HCT116 (cell line): Measurements from ENCODE around the gene USP12. TPM values are rescaled to one million over a fixed set of nuclear protein-coding genes. Genes with fewer than 3 reads are reported as not detected.

Experiments used
- ATAC-seq: fragments of 200-7000 bp; cut with Tn5 transposase; 2 replicates; pipeline ENCODE4 v1.9.1; 2020; ENCODE audit warnings: mild to moderate bottlenecking, moderate library complexity
- BruUV-seq: library from RNA; stranded (reverse); fragments of 400-500 nt; replicated peaks from 2 replicates; lab custom pipeline; 2021; lab: Mats Ljungman, UMichigan
- CTCF ChIA-PET: fragments of 300-600 bp; sonication (Branson Sonifier 250); formaldehyde crosslinking; loops from one replicate; lab custom pipeline; 2021; ENCODE audit warnings: antibody characterized with exemption; lab: Charles Lee
- POLR2A ChIA-PET: fragments of 300-600, 350-600 bp; sonication (Branson Sonifier 250); formaldehyde crosslinking; loops from one replicate; lab custom pipeline; 2021; ENCODE audit warnings: antibody characterized with exemption; lab: Charles Lee
- RAD21 ChIA-PET, 2 experiments: fragments of 300-600 bp; sonication (Branson Sonifier 250); formaldehyde crosslinking; loops; one replicate each; lab custom pipeline; 2023; ENCODE audit warnings: low total read pairs in 2 of 2; ENCODE audit not compliant: uncharacterized antibody in 2 of 2, unreplicated experiment in 2 of 2, low non-redundant PET in 1 of 2; lab: Charles Lee
- DNase-seq: peaks from one replicate; pipeline ENCODE4 v3.0.0-alpha.2; 2010; ENCODE audit warnings: low read depth, low spot score
- H2AFZ ChIP-seq: fragments of 200-600 bp; shearing (Covaris generic), sonication (generic); 2 replicates; pipeline ENCODE4 v1.6.1; 2017; ENCODE audit warnings: low read depth, mixed run types, mixed read lengths, antibody characterized with exemption, low read length; ENCODE audit not compliant: poor library complexity, severe bottlenecking
- H3K27ac ChIP-seq: 2 replicates; pipeline ENCODE4 v1.5.1; 2012; ENCODE audit warnings: low read depth, low read length
- H3K27me3 ChIP-seq: fragments of 200-600 bp; sonication (generic); 2 replicates; pipeline ENCODE4 v1.6.1; 2016; ENCODE audit warnings: mixed run types, low read length, mixed read lengths; ENCODE audit not compliant: insufficient read depth
- H3K36me3 ChIP-seq, 2 experiments: fragments of 200-500 bp in 1 of 2; fragments of 200-600 bp in 1 of 2; sonication (Bioruptor generic) in 1 of 2; sonication (generic) in 1 of 2; 2 replicates each; pipeline versions ENCODE4 v1.5.1 to v1.6.1; 2014 to 2016; ENCODE audit warnings: low read length in 2 of 2, inconsistent platforms in 1 of 2, mixed read lengths in 1 of 2, mixed run types in 1 of 2; ENCODE audit not compliant: insufficient read depth in 2 of 2, control insufficient read depth in 1 of 2
- H3K4me1 ChIP-seq, 2 experiments: fragments of 200-600 bp in 1 of 2; sonication (generic) in 1 of 2; 2 replicates each; pipeline versions ENCODE4 v1.5.1 to v1.6.1; 2012 to 2017; ENCODE audit warnings: low read length in 2 of 2, inconsistent platforms in 1 of 2, mild to moderate bottlenecking in 1 of 2, mixed read lengths in 1 of 2, mixed run types in 1 of 2, moderate library complexity in 1 of 2; ENCODE audit not compliant: insufficient read depth in 2 of 2, control insufficient read depth in 1 of 2
- H3K4me2 ChIP-seq: fragments of 200-600 bp; sonication (generic); 2 replicates; pipeline ENCODE4 v1.6.1; 2017; ENCODE audit warnings: mixed run types, low read length, mixed read lengths
- H3K4me3 ChIP-seq, 2 experiments: fragments of 200-600 bp in 1 of 2; sonication (generic) in 1 of 2; replicated peaks in 1 of 2; 2 replicates each; pipeline ENCODE4 v1.5.1; 2011 to 2016; ENCODE audit warnings: low read length in 2 of 2, control low read depth in 1 of 2, low read depth in 1 of 2, mild to moderate bottlenecking in 1 of 2, mixed read lengths in 1 of 2, mixed run types in 1 of 2
- H3K79me2 ChIP-seq: fragments of 200-600 bp; sonication (generic); 2 replicates; pipeline ENCODE4 v1.6.1; 2017; ENCODE audit warnings: mild to moderate bottlenecking, mixed run types, low read length, moderate library complexity, mixed read lengths; ENCODE audit not compliant: insufficient read depth
- H3K9ac ChIP-seq: fragments of 200-600 bp; sonication (generic); 2 replicates; pipeline ENCODE4 v1.6.1; 2016; ENCODE audit warnings: low read length, mixed read lengths
- H3K9me2 ChIP-seq: fragments of 200-600 bp; sonication (generic), shearing (Covaris generic); 2 replicates; pipeline ENCODE4 v1.6.1; 2017; ENCODE audit warnings: mixed run types, mild to moderate bottlenecking, moderate library complexity; ENCODE audit not compliant: insufficient read depth
- H3K9me3 ChIP-seq, 2 experiments: fragments of 200-500 bp in 1 of 2; fragments of 200-600 bp in 1 of 2; sonication (Bioruptor generic) in 1 of 2; sonication (generic) in 1 of 2; 2 replicates each; pipeline ENCODE4 v1.6.1; 2014 to 2017; ENCODE audit warnings: low read length in 2 of 2, mixed read lengths in 2 of 2, inconsistent platforms in 1 of 2, low read depth in 1 of 2, mild to moderate bottlenecking in 1 of 2, mixed run types in 1 of 2, moderate library complexity in 1 of 2; ENCODE audit not compliant: control insufficient read depth in 1 of 2, insufficient read depth in 1 of 2
- H4K20me1 ChIP-seq: fragments of 200-600 bp; sonication (generic), shearing (Covaris generic); 2 replicates; pipeline ENCODE4 v1.6.1; 2017; ENCODE audit warnings: mixed run types, mild to moderate bottlenecking, moderate library complexity; ENCODE audit not compliant: insufficient read depth
- ATF3 ChIP-seq: IDR thresholded peaks from 2 replicates; pipeline ENCODE4 v1.6.1; 2012
- CBX3 ChIP-seq: IDR thresholded peaks from 2 replicates; pipeline ENCODE4 v1.6.1; 2012; ENCODE audit warnings: low read depth
- EGR1 ChIP-seq: IDR thresholded peaks from 2 replicates; pipeline ENCODE4 v1.6.1; 2012; ENCODE audit warnings: low read depth
- ELF1 ChIP-seq: IDR thresholded peaks from 2 replicates; pipeline ENCODE4 v1.6.1; 2012; ENCODE audit warnings: low read depth, borderline replicate concordance
- EZH2 ChIP-seq: fragments of 200-600 bp; sonication (generic); IDR thresholded peaks from 2 replicates; pipeline ENCODE4 v1.6.1; 2017; ENCODE audit warnings: antibody characterized with exemption, mixed run types
- EZH2phosphoT487 ChIP-seq: fragments of 200-600 bp; IDR thresholded peaks from 2 replicates; pipeline ENCODE4 v1.6.1; 2018; ENCODE audit warnings: antibody characterized with exemption, borderline replicate concordance
- JUND ChIP-seq: IDR thresholded peaks from 2 replicates; pipeline ENCODE4 v1.6.1; 2012
- MAX ChIP-seq: IDR thresholded peaks from 2 replicates; pipeline ENCODE4 v1.6.1; 2012
- RAD21 ChIP-seq: IDR thresholded peaks from 2 replicates; pipeline ENCODE4 v1.6.1; 2012; ENCODE audit warnings: low read depth, mild to moderate bottlenecking
- REST ChIP-seq: IDR thresholded peaks from 2 replicates; pipeline ENCODE4 v1.6.1; 2012; ENCODE audit warnings: low read depth
- SIN3A ChIP-seq: IDR thresholded peaks from 2 replicates; pipeline ENCODE4 v1.6.1; 2012; ENCODE audit warnings: low read depth
- SRF ChIP-seq: IDR thresholded peaks from 2 replicates; pipeline ENCODE4 v1.6.1; 2012; ENCODE audit warnings: low read depth
- TCF7L2 ChIP-seq: IDR thresholded peaks from 2 replicates; pipeline ENCODE4 v1.7.0; 2011; ENCODE audit warnings: borderline replicate concordance, inconsistent platforms; ENCODE audit not compliant: insufficient read depth, insufficient read length; ENCODE audit errors: extremely low read depth
- ZFX ChIP-seq: fragments of 450-650 bp; IDR thresholded peaks from 2 replicates; pipeline ENCODE4 v1.6.1; 2017
- intact Hi-C: fragments of 100-400 bp; cut with micrococcal nuclease; formaldehyde crosslinking; loops from 2 replicates; pipeline ENCODE4 v1.10.0; 2022
- total RNA-seq: library from RNA; stranded (reverse); gene quantifications from one replicate; pipeline ENCODE4 v1.2.1, GENCODE V29; 2021; ENCODE audit not compliant: unreplicated experiment
- TF ChIP-seq, protein P1 (sequence below): IDR thresholded peaks from 2 replicates; pipeline ENCODE4 v1.6.1; 2011; ENCODE audit warnings: mild to moderate bottlenecking, low read length, moderate library complexity; ENCODE audit not compliant: insufficient replicate concordance; ENCODE audit errors: extremely low read depth
- TF ChIP-seq, protein P2 (sequence below), 3 experiments: fragments of 200-600 bp in 1 of 3; sonication (generic) in 1 of 3; IDR thresholded peaks in 2 of 3; conservative IDR thresholded peaks in 1 of 3; 2 replicates each; pipeline ENCODE4 v1.5.1; 2012 to 2017; ENCODE audit warnings: low read depth in 2 of 3, low read length in 2 of 3, antibody characterized with exemption in 1 of 3, borderline replicate concordance in 1 of 3, control low read depth in 1 of 3, mild to moderate bottlenecking in 1 of 3, mixed read lengths in 1 of 3, mixed run types in 1 of 3, moderate library complexity in 1 of 3; ENCODE audit not compliant: insufficient read depth in 1 of 3

Gene USP12
- total RNA-seq, 1 experiment from 2014 or later, result 28.3 TPM

GRCh38 chr13:27024776-27025492, 146.7 kb downstream of the USP12 start:
- no peak overlapping the region for H3K4me2 ChIP-seq
- BruUV-seq, result no TSS peak
- H3K4me1 ChIP-seq, result peaks cover 0 to 8% of the 10 kb centered on the region in 2 experiments; a peak in 1 of 4 replicates
- CTCF ChIA-PET, result no interaction called here
- no peaks in the 10 kb centered on the region for H3K27me3 ChIP-seq
- no peaks in the 10 kb centered on the region for H4K20me1 ChIP-seq
- no peaks in the 10 kb centered on the region for H3K9me2 ChIP-seq
- no peak overlapping the region for H3K27ac ChIP-seq
- H3K79me2 ChIP-seq, result no peaks in the 10 kb centered on the region
- no peak overlapping the region for H3K4me3 ChIP-seq
- H3K9me3 ChIP-seq, result no peaks in the 10 kb centered on the region
- intact Hi-C loops, result no loop called here
- DNase-seq (no peak), ATAC-seq (no peak)
- RAD21 ChIA-PET, result no interaction called here
- H3K36me3 ChIP-seq, result no peaks in the 10 kb centered on the region
- no peak overlapping the region for H3K9ac ChIP-seq
- no peak for TF ChIP-seq ZFX
- TF ChIP-seq ATF3, result no peak
- no peak for TF ChIP-seq EZH2
- TF ChIP-seq TCF7L2, result no peak
- no peak for TF ChIP-seq RAD21
- TF ChIP-seq MAX, result no peak
- no peak for TF ChIP-seq SIN3A
- TF ChIP-seq CBX3, result no peak
- no peak for TF ChIP-seq SRF
- TF ChIP-seq, protein P1, sequence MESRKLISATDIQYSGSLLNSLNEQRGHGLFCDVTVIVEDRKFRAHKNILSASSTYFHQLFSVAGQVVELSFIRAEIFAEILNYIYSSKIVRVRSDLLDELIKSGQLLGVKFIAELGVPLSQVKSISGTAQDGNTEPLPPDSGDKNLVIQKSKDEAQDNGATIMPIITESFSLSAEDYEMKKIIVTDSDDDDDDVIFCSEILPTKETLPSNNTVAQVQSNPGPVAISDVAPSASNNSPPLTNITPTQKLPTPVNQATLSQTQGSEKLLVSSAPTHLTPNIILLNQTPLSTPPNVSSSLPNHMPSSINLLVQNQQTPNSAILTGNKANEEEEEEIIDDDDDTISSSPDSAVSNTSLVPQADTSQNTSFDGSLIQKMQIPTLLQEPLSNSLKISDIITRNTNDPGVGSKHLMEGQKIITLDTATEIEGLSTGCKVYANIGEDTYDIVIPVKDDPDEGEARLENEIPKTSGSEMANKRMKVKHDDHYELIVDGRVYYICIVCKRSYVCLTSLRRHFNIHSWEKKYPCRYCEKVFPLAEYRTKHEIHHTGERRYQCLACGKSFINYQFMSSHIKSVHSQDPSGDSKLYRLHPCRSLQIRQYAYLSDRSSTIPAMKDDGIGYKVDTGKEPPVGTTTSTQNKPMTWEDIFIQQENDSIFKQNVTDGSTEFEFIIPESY, result no peak
- TF ChIP-seq, protein P2, sequence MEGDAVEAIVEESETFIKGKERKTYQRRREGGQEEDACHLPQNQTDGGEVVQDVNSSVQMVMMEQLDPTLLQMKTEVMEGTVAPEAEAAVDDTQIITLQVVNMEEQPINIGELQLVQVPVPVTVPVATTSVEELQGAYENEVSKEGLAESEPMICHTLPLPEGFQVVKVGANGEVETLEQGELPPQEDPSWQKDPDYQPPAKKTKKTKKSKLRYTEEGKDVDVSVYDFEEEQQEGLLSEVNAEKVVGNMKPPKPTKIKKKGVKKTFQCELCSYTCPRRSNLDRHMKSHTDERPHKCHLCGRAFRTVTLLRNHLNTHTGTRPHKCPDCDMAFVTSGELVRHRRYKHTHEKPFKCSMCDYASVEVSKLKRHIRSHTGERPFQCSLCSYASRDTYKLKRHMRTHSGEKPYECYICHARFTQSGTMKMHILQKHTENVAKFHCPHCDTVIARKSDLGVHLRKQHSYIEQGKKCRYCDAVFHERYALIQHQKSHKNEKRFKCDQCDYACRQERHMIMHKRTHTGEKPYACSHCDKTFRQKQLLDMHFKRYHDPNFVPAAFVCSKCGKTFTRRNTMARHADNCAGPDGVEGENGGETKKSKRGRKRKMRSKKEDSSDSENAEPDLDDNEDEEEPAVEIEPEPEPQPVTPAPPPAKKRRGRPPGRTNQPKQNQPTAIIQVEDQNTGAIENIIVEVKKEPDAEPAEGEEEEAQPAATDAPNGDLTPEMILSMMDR (IDR thresholded peaks at IDR 0.05 in 2 of 3, conservative IDR thresholded peaks at IDR 0.05 in 1 of 3; ENCODE audit: borderline replicate concordance in 1 of 3, insufficient read depth in 1 of 3, low read depth in 2 of 3, low read length in 2 of 3), result no peak
- TF ChIP-seq REST, result no peak
- no peak for TF ChIP-seq EZH2phosphoT487
- TF ChIP-seq ELF1, result no peak
- no peak for TF ChIP-seq JUND
- TF ChIP-seq EGR1, result no peak
- POLR2A ChIA-PET, result no interaction called here
- no peak overlapping the region for H2AFZ ChIP-seq
